SK-N-SH treated with all-trans-retinoic acid at 6 μM for 48 hours (cell line): Measurements from ENCODE around the gene NME7.

Experiments
- ATAC-seq: fragments of 200-7000 bp; cut with Tn5 transposase; 3 replicates; pipeline ENCODE4 v1.9.1; 2020; ENCODE audit warnings: mild to moderate bottlenecking, moderate library complexity
- ARNTL ChIP-seq: fragments of 450-650 bp; formaldehyde crosslinking; IDR thresholded peaks from 2 replicates; pipeline ENCODE4 v1.5.0; 2020; ENCODE audit warnings: low read depth, mild to moderate bottlenecking, moderate library complexity, borderline replicate concordance
- CSDC2 ChIP-seq: fragments of 250-450 bp; sonication (Bioruptor Pico); IDR thresholded peaks from 2 replicates; pipeline ENCODE4 v1.5.0; 2020; ENCODE audit warnings: mild to moderate bottlenecking, moderate library complexity
- ESRRG ChIP-seq: fragments of 250-450 bp; sonication (Bioruptor Pico); IDR thresholded peaks from 2 replicates; pipeline ENCODE4 v1.6.1; 2021; ENCODE audit warnings: mild to moderate bottlenecking
- GLIS3 ChIP-seq: fragments of 250-450 bp; sonication (Bioruptor Pico); IDR thresholded peaks from 2 replicates; pipeline ENCODE4 v1.5.0; 2020; ENCODE audit warnings: mild to moderate bottlenecking, moderate library complexity
- ISL1 ChIP-seq: fragments of 250-450 bp; sonication (Bioruptor Pico); IDR thresholded peaks from 2 replicates; pipeline ENCODE4 v2.1.2; 2022; ENCODE audit warnings: mild to moderate bottlenecking, moderate library complexity
- OSR1 ChIP-seq: fragments of 250-450 bp; sonication (Bioruptor Pico); IDR thresholded peaks from 2 replicates; pipeline ENCODE4 v1.8.0; 2022; ENCODE audit warnings: moderate library complexity, mild to moderate bottlenecking, inconsistent platforms
- PPARA ChIP-seq: fragments of 250-450 bp; sonication (Bioruptor Pico); IDR thresholded peaks from 2 replicates; pipeline ENCODE4 v1.5.0; 2020; ENCODE audit warnings: mild to moderate bottlenecking, borderline replicate concordance
- RARB ChIP-seq: fragments of 250-450 bp; sonication (Bioruptor Pico); IDR thresholded peaks from 2 replicates; pipeline ENCODE4 v1.8.0; 2021; ENCODE audit warnings: mild to moderate bottlenecking, moderate library complexity
- SNAI2 ChIP-seq: fragments of 250-450 bp; sonication (Bioruptor Pico); IDR thresholded peaks from 2 replicates; pipeline ENCODE4 v1.5.0; 2020; ENCODE audit warnings: mild to moderate bottlenecking, moderate library complexity
- TCF4 ChIP-seq: fragments of 250-450 bp; sonication (Bioruptor Pico); IDR thresholded peaks from 2 replicates; pipeline ENCODE4 v1.8.0; 2021; ENCODE audit warnings: mild to moderate bottlenecking, moderate library complexity, borderline replicate concordance
- ZC3H10 ChIP-seq: fragments of 250-450 bp; sonication (Bioruptor Pico); IDR thresholded peaks from 2 replicates; pipeline ENCODE4 v1.5.1; 2021; ENCODE audit warnings: mild to moderate bottlenecking, moderate library complexity
- ZFP3 ChIP-seq: fragments of 250-450 bp; sonication (Bioruptor Pico); IDR thresholded peaks from 2 replicates; pipeline ENCODE4 v1.5.0; 2020; ENCODE audit warnings: mild to moderate bottlenecking, moderate library complexity
- ZFP30 ChIP-seq: fragments of 450-650 bp; formaldehyde crosslinking; IDR thresholded peaks from 2 replicates; pipeline ENCODE4 v1.5.0; 2022; ENCODE audit warnings: mild to moderate bottlenecking, moderate library complexity
- ZNF565 ChIP-seq: fragments of 450-650 bp; formaldehyde crosslinking; conservative IDR thresholded peaks from 2 replicates; pipeline ENCODE4 v1.5.0; 2020; ENCODE audit warnings: low read depth, mild to moderate bottlenecking, moderate library complexity
- ZNF70 ChIP-seq: fragments of 450-650 bp; formaldehyde crosslinking; IDR thresholded peaks from 2 replicates; pipeline ENCODE4 v1.5.0; 2020; ENCODE audit warnings: mild to moderate bottlenecking, moderate library complexity
- ZNF8 ChIP-seq: fragments of 450-650 bp; formaldehyde crosslinking; IDR thresholded peaks from 2 replicates; pipeline ENCODE4 v1.5.0; 2020; ENCODE audit warnings: mild to moderate bottlenecking, moderate library complexity
- TF ChIP-seq, protein P1 (sequence below): fragments of 250-450 bp; sonication (Bioruptor Pico); IDR thresholded peaks from 2 replicates; pipeline ENCODE4 v1.8.0; 2020; ENCODE audit warnings: mild to moderate bottlenecking, moderate library complexity, borderline replicate concordance
- TF ChIP-seq, protein P2 (sequence below): fragments of 250-450 bp; sonication (Bioruptor Pico); IDR thresholded peaks from 2 replicates; pipeline ENCODE4 v1.5.0; 2020; ENCODE audit warnings: mild to moderate bottlenecking, moderate library complexity
- TF ChIP-seq, protein P3 (sequence below): fragments of 250-450 bp; sonication (Bioruptor Pico); IDR thresholded peaks from 2 replicates; pipeline ENCODE4 v1.5.1; 2021; ENCODE audit warnings: mild to moderate bottlenecking, moderate library complexity
- TF ChIP-seq, protein P4 (sequence below): fragments of 250-450 bp; sonication (Bioruptor Pico); IDR thresholded peaks from 2 replicates; pipeline ENCODE4 v1.8.0; 2021; ENCODE audit warnings: low read depth, mild to moderate bottlenecking, moderate library complexity, borderline replicate concordance

NME7 gene

DNA sequence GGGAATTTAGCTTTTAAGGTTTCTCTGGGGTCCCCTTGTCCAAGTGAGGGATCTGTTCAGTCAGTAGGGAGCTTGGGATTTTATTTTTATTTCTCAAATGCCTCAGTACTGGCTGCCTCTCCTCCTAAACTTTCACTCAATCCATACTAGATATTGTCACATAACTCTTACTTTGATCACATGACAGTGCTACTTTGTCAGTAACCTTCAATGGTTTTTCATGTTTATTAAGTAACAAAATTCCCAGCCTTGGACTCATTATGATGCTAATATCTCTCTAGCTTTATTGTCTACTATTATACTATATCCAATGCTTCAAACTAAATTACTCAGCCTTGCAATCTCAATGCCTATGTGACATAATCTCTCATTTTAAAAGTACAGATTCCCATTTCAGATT is 163.4 kb downstream of the NME7 start:
- no peak for TF ChIP-seq ZFP3
- TF ChIP-seq ZFP30 (CRISPR knock-in tag) = no peak
- no peak for TF ChIP-seq GLIS3
- no peak for TF ChIP-seq SNAI2 (CRISPR knock-in tag)
- ATAC-seq = no peak

DNA sequence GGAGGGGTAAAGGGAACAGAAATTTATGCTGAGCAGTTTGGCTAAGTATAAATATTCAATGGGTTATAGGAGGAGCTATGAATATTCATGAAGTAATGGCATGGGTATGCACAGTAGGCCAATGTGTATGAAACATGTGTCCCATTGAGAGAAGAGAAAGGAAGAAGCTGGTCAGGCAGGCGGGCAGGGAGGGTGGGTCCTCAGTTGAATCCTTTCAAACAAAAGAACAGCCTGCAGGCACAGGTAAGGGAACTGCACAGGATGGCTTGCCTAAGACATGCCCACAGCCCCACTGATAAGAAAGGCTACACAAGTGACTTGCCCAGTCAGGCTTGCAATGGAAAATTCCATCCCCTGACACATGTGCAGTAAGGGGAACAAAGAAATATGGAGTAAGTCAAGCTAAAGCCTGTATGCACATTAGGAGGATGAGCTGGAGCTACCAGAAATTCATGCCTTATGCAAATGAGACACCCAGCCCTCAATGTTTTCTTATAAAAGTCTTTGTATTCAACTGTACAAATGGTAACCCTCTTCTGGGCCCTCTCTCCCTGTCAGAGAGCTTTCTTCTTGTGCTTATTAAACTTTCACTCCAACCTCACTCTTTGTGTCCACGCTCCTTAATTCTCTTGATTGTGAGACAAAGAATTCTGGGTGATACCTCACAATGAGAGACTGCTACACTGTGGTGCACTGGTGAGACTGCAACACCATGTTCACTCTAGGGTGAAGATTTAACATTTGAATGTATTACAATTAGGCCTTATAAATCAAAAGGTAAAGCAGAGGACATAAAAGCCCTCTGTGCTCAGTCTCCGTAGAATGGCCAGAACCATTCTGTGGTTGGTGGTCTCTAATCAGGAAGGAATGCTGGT is 164.6 kb downstream of the NME7 start:
- TF ChIP-seq SNAI2 (CRISPR knock-in tag) (no peak), ZC3H10 (CRISPR knock-in tag) (no peak), ESRRG (CRISPR knock-in tag) (no peak), TCF4 (no peak), ZFP30 (CRISPR knock-in tag) (no peak), CSDC2 (no peak), ISL1 (no peak), ARNTL (CRISPR knock-in tag) (no peak), PPARA (CRISPR knock-in tag) (no peak), ZNF70 (CRISPR knock-in tag) (no peak), OSR1 (CRISPR knock-in tag) (no peak), ZNF565 (no peak), RARB (CRISPR knock-in tag) (no peak)
- TF ChIP-seq, protein P1, sequence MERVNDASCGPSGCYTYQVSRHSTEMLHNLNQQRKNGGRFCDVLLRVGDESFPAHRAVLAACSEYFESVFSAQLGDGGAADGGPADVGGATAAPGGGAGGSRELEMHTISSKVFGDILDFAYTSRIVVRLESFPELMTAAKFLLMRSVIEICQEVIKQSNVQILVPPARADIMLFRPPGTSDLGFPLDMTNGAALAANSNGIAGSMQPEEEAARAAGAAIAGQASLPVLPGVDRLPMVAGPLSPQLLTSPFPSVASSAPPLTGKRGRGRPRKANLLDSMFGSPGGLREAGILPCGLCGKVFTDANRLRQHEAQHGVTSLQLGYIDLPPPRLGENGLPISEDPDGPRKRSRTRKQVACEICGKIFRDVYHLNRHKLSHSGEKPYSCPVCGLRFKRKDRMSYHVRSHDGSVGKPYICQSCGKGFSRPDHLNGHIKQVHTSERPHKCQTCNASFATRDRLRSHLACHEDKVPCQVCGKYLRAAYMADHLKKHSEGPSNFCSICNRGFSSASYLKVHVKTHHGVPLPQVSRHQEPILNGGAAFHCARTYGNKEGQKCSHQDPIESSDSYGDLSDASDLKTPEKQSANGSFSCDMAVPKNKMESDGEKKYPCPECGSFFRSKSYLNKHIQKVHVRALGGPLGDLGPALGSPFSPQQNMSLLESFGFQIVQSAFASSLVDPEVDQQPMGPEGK (CRISPR knock-in tag) = no peak
- TF ChIP-seq, protein P2, sequence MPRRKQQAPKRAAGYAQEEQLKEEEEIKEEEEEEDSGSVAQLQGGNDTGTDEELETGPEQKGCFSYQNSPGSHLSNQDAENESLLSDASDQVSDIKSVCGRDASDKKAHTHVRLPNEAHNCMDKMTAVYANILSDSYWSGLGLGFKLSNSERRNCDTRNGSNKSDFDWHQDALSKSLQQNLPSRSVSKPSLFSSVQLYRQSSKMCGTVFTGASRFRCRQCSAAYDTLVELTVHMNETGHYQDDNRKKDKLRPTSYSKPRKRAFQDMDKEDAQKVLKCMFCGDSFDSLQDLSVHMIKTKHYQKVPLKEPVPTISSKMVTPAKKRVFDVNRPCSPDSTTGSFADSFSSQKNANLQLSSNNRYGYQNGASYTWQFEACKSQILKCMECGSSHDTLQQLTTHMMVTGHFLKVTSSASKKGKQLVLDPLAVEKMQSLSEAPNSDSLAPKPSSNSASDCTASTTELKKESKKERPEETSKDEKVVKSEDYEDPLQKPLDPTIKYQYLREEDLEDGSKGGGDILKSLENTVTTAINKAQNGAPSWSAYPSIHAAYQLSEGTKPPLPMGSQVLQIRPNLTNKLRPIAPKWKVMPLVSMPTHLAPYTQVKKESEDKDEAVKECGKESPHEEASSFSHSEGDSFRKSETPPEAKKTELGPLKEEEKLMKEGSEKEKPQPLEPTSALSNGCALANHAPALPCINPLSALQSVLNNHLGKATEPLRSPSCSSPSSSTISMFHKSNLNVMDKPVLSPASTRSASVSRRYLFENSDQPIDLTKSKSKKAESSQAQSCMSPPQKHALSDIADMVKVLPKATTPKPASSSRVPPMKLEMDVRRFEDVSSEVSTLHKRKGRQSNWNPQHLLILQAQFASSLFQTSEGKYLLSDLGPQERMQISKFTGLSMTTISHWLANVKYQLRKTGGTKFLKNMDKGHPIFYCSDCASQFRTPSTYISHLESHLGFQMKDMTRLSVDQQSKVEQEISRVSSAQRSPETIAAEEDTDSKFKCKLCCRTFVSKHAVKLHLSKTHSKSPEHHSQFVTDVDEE (CRISPR knock-in tag) = no peak
- TF ChIP-seq, protein P3, sequence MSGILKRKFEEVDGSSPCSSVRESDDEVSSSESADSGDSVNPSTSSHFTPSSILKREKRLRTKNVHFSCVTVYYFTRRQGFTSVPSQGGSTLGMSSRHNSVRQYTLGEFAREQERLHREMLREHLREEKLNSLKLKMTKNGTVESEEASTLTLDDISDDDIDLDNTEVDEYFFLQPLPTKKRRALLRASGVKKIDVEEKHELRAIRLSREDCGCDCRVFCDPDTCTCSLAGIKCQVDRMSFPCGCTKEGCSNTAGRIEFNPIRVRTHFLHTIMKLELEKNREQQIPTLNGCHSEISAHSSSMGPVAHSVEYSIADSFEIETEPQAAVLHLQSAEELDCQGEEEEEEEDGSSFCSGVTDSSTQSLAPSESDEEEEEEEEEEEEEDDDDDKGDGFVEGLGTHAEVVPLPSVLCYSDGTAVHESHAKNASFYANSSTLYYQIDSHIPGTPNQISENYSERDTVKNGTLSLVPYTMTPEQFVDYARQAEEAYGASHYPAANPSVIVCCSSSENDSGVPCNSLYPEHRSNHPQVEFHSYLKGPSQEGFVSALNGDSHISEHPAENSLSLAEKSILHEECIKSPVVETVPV (CRISPR knock-in tag) = no peak
- TF ChIP-seq, protein P4, sequence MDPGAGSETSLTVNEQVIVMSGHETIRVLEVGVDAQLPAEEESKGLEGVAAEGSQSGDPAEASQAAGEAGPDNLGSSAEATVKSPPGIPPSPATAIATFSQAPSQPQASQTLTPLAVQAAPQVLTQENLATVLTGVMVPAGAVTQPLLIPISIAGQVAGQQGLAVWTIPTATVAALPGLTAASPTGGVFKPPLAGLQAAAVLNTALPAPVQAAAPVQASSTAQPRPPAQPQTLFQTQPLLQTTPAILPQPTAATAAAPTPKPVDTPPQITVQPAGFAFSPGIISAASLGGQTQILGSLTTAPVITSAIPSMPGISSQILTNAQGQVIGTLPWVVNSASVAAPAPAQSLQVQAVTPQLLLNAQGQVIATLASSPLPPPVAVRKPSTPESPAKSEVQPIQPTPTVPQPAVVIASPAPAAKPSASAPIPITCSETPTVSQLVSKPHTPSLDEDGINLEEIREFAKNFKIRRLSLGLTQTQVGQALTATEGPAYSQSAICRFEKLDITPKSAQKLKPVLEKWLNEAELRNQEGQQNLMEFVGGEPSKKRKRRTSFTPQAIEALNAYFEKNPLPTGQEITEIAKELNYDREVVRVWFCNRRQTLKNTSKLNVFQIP (CRISPR knock-in tag) = no peak

GRCh38 chr1:169201084-169201619 is 166.4 kb downstream of the NME7 start:
- peak; percentile 54; the same call in 2 of the 3 replicates for ATAC-seq
- TF ChIP-seq, protein P1 (CRISPR knock-in tag) = no peak
- TF ChIP-seq RARB (CRISPR knock-in tag) (no peak), ZFP3 (no peak), GLIS3 (no peak), TCF4 (no peak), SNAI2 (CRISPR knock-in tag) (no peak), ZNF8 (CRISPR knock-in tag) (no peak)
- TF ChIP-seq, protein P4 (CRISPR knock-in tag) = no peak
- TF ChIP-seq, protein P2 (CRISPR knock-in tag) = no peak
- TF ChIP-seq, protein P3 (CRISPR knock-in tag) = no peak

More for the DNA sequence above, 164.6 kb downstream of the NME7 start:
- ATAC-seq = no peak
